Upper lobe of right lung (tissue), 1 donor: ENCODE results near the gene IL10RA. TPM values are rescaled to one million over a fixed set of nuclear protein-coding genes. Genes with fewer than 3 reads are reported as not detected.

Experiments used
- ATAC-seq: fragments of 200-7000 bp; cut with Tn5 transposase; one replicate; pipeline ENCODE4 v1.9.1; 2020; ENCODE audit warnings: mild to moderate bottlenecking, moderate library complexity
- DNase-seq: peaks from one replicate; pipeline ENCODE4 v3.0.0-alpha.2; 2020
- H3K27ac ChIP-seq: fragments of 200-600 bp; one replicate; pipeline ENCODE4 v1.8.0; 2022
- H3K27me3 ChIP-seq: fragments of 200-600 bp; one replicate; pipeline ENCODE4 v1.8.0; 2022; ENCODE audit warnings: mild to moderate bottlenecking
- H3K36me3 ChIP-seq: fragments of 200-600 bp; one replicate; pipeline ENCODE4 v1.8.0; 2022
- H3K4me1 ChIP-seq: fragments of 200-600 bp; one replicate; pipeline ENCODE4 v1.8.0; 2022
- H3K4me3 ChIP-seq: fragments of 200-600 bp; one replicate; pipeline ENCODE4 v1.8.0; 2022; ENCODE audit warnings: mild to moderate bottlenecking
- H3K9me3 ChIP-seq: fragments of 200-600 bp; one replicate; pipeline ENCODE4 v1.8.0; 2022
- CTCF ChIP-seq: fragments of 200-600 bp; IDR thresholded peaks from one replicate; pipeline ENCODE4 v1.8.0; 2022; ENCODE audit warnings: antibody characterized with exemption
- intact Hi-C: fragments of 100-400 bp; cut with DNase I; formaldehyde crosslinking; loops from one replicate; pipeline ENCODE4 v1.11.0; 2022
- total RNA-seq: library from RNA; stranded (reverse); fragmentation: NEBNext Ultra II Directional; extraction: Animal tissue kit (Norgen Biotek cat#: 25700); gene quantifications from one replicate; pipeline ENCODE4 v1.2.1, GENCODE V29; 2021
- donor health status: DM: no; HTN: yes; CAD: no; lungs with severe emphysema.

The IL10RA gene
- total RNA-seq, 1 donor from 2014 or later, result 33.8 TPM

- no peak overlapping the region for H3K4me3 ChIP-seq
- H3K27me3 ChIP-seq, result no peaks in the 10 kb centered on the region
- ATAC-seq (no peak), DNase-seq (no peak)
- H3K27ac ChIP-seq, result no peak overlapping the region
- intact Hi-C loops, result no loop called here
- no peaks in the 10 kb centered on the region for H3K36me3 ChIP-seq
- no peak for TF ChIP-seq CTCF
- H3K4me1 ChIP-seq, result peaks cover 20% of the 10 kb centered on the region
- no peaks in the 10 kb centered on the region for H3K9me3 ChIP-seq
These were observed 29.2 kb downstream of the IL10RA start for GRCh38 chr11:118015385-118015841.

- H3K27me3 ChIP-seq, result no peaks in the 10 kb centered on the region
- H3K4me1 ChIP-seq, result peaks cover 16% of the 10 kb centered on the region
- H3K27ac ChIP-seq, result no peak overlapping the region
- H3K4me3 ChIP-seq, result no peak overlapping the region
- TF ChIP-seq CTCF, result no peak
- no peaks in the 10 kb centered on the region for H3K36me3 ChIP-seq
- no peak for DNase-seq
- H3K9me3 ChIP-seq, result no peaks in the 10 kb centered on the region
- intact Hi-C loops, result no loop called here
- ATAC-seq, result no peak
These were observed 29.9 kb downstream of the IL10RA start for GRCh38 chr11:118016104-118016503.

- Histone ChIP-seq H3K4me1 (peaks cover 9% of the 10 kb centered on the region), H3K36me3 (no peaks in the 10 kb centered on the region), H3K27ac (no peak overlapping the region), H3K27me3 (no peaks in the 10 kb centered on the region), H3K4me3 (no peak overlapping the region), H3K9me3 (no peaks in the 10 kb centered on the region)
- no peak for ATAC-seq
- intact Hi-C loops, result no loop called here
- DNase-seq, result no peak
- TF ChIP-seq CTCF, result no peak
These were observed 30.9 kb downstream of the IL10RA start for GRCh38 chr11:118017111-118017510.

DNA sequence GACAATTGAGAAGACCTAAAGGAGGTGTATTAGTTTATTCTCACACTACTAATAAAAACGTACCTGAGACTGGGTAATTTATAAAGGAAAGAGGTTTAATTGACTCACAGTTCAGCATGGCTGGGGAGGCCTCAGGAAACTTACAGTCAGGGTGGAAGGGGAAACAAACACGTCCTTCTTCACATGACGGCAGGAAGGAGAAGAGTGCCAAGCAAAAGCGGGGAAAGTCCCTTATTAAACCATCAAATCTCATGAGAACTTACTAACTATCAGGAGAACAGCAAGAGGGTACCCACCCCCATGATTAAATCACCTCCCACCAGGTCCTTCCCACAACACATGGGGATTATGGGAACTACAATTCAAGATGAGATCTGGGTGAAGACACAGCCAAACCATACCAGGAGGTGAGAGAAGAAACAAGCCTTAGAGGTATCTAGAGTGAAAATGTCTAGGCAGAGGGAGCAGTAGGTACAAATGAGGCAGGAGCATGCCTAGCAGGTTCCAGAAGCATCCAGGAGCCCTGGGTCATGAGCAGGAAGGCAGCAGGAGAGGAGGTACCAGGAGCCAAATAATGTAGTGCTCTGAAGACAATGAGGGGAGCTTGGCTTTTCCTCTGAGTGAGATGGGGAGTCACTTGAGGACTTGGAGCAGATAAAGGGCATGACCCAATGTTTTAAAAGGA lies 31.6 kb downstream of the IL10RA start:
- ATAC-seq (no peak), DNase-seq (no peak)
- Histone ChIP-seq H3K27ac (no peak overlapping the region), H3K4me3 (no peak overlapping the region), H3K4me1 (peaks cover 5% of the 10 kb centered on the region), H3K9me3 (no peaks in the 10 kb centered on the region), H3K36me3 (no peaks in the 10 kb centered on the region), H3K27me3 (no peaks in the 10 kb centered on the region)
- no peak for TF ChIP-seq CTCF
- intact Hi-C loops, result no loop called here

GRCh38 chr11:118018401-118018800 lies 32.2 kb downstream of the IL10RA start:
- Histone ChIP-seq H3K4me3 (no peak overlapping the region), H3K27ac (no peak overlapping the region), H3K36me3 (no peaks in the 10 kb centered on the region), H3K9me3 (no peaks in the 10 kb centered on the region), H3K4me1 (no peaks in the 10 kb centered on the region), H3K27me3 (no peaks in the 10 kb centered on the region)
- no peak for ATAC-seq
- intact Hi-C loops, result no loop called here
- no peak for DNase-seq
- no peak for TF ChIP-seq CTCF

DNA sequence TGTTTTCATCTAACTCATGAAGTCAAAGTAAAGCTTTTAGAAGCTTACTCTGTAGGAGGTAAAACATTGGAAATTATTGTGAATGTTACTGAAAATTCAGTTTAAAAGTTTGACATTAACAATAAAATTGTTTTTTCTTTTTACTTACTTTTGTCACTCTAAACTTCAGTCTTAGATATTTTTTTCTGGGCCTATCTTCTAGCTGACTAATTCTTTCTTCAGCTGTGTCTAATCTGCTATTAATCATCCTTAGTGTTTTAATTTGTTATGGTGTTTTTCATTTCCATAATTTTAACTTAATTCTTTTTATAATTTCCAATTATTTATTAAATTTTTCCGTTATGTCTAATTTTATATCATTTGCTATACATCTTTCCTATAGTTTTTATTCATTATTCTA lies 35.0 kb downstream of the IL10RA start:
- H3K27ac ChIP-seq, result no peak overlapping the region
- no peak overlapping the region for H3K4me3 ChIP-seq
- intact Hi-C loops, result no loop called here
- ATAC-seq (no peak), DNase-seq (no peak)
- no peaks in the 10 kb centered on the region for H3K36me3 ChIP-seq
- no peaks in the 10 kb centered on the region for H3K9me3 ChIP-seq
- H3K4me1 ChIP-seq, result no peaks in the 10 kb centered on the region
- TF ChIP-seq CTCF, result no peak
- H3K27me3 ChIP-seq, result no peaks in the 10 kb centered on the region
